ENCODE measurements around the gene MSL3B.

MSL3B gene

DNA sequence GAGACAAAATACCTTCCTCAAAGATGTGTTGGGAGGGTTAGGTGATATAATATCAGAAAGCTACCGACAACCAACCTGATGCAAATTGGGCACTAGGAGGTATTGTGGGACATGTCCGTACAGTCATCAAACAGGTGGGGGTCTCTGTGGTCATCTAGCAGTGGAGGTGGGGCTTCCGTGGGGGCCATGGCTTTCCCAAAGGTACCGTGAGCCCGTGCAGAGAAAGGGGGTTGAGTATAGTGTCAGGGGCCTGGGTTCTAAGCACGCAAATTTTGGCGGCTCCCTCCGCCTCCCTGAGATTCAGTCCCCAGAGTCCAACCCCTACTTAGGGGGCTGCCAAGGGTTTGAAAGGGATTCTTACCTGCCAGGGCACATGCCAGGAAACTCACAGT lies 46.5 kb downstream of the MSL3B start:
- H3K27ac ChIP-seq, result no peak overlapping the region
- TF ChIP-seq POLR2A (IDR thresholded peaks at IDR 0.05), result no peak
- TF ChIP-seq, protein P1, sequence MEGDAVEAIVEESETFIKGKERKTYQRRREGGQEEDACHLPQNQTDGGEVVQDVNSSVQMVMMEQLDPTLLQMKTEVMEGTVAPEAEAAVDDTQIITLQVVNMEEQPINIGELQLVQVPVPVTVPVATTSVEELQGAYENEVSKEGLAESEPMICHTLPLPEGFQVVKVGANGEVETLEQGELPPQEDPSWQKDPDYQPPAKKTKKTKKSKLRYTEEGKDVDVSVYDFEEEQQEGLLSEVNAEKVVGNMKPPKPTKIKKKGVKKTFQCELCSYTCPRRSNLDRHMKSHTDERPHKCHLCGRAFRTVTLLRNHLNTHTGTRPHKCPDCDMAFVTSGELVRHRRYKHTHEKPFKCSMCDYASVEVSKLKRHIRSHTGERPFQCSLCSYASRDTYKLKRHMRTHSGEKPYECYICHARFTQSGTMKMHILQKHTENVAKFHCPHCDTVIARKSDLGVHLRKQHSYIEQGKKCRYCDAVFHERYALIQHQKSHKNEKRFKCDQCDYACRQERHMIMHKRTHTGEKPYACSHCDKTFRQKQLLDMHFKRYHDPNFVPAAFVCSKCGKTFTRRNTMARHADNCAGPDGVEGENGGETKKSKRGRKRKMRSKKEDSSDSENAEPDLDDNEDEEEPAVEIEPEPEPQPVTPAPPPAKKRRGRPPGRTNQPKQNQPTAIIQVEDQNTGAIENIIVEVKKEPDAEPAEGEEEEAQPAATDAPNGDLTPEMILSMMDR (IDR thresholded peaks at IDR 0.05), result no peak
- no peak for TF ChIP-seq POLR2AphosphoS5 (IDR thresholded peaks at IDR 0.05)
- intact Hi-C loops (cut with DNase I), result no loop called here
- H3K4me3 ChIP-seq, result no peak overlapping the region
- 87% methylated on average over 8 of the region's 8 CpGs for WGBS
- no peaks in the 10 kb centered on the region for H3K27me3 ChIP-seq (replicated peaks; ENCODE audit: insufficient read depth)
- H3K36me3 ChIP-seq, result no peaks in the 10 kb centered on the region
- no peaks in the 10 kb centered on the region for H3K4me1 ChIP-seq (replicated peaks)
- DNase-seq (ENCODE audit: low spot score), result no peak
- H3K9me3 ChIP-seq, result no peaks in the 10 kb centered on the region

DNA sequence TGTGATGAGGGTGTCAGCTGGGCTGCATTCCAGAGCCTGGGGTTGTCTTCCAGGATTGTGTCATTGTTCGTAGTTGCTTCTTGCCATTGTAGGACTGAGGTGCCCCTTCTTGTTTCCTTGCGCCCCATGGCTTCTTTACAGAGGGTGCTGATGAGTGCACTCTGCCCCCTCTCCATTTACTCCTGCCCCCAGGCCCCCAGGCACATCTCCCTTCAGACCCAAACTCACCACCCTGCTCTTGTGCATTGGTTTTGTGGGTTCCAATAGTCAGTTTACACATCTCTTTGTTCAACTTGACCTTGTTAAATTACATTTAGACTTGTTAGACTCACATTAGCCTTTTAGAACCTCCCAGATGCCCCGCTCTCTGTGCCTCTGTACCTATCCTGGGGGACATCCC lies 47.0 kb downstream of the MSL3B start:
- WGBS, result 95% methylated on average over 3 of the region's 3 CpGs
- Histone ChIP-seq H3K9me3 (no peaks in the 10 kb centered on the region), H3K4me1 (replicated peaks) (no peaks in the 10 kb centered on the region), H3K36me3 (no peaks in the 10 kb centered on the region), H3K27me3 (replicated peaks; ENCODE audit: insufficient read depth) (no peaks in the 10 kb centered on the region), H3K4me3 (no peak overlapping the region), H3K27ac (no peak overlapping the region)
- TF ChIP-seq POLR2A (IDR thresholded peaks at IDR 0.05) (no peak), POLR2AphosphoS5 (IDR thresholded peaks at IDR 0.05) (no peak)
- TF ChIP-seq, protein P1 (IDR thresholded peaks at IDR 0.05), result no peak
- intact Hi-C loops (cut with DNase I), result no loop called here
- DNase-seq (ENCODE audit: low spot score), result no peak

DNA sequence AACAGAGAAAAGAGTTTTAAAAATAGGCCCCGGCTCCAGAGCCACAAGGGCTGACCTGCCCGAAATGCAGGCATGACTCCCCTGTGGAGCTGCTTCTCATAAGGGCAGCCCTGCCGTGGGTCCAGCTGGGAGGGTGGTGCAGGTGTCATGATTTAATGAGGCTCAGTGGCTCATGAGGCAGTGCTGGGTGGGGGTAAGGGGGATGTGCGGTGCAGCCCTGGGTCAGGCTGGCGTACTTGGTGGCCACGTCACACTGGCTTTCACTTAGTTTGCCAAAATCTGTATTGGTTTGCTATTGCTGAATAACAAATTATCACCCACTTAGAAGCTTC lies 47.4 kb downstream of the MSL3B start:
- Histone ChIP-seq H3K4me3 (no peak overlapping the region), H3K4me1 (replicated peaks) (no peaks in the 10 kb centered on the region), H3K27ac (no peak overlapping the region), H3K36me3 (no peaks in the 10 kb centered on the region), H3K9me3 (no peaks in the 10 kb centered on the region), H3K27me3 (replicated peaks; ENCODE audit: insufficient read depth) (no peaks in the 10 kb centered on the region)
- TF ChIP-seq POLR2A (IDR thresholded peaks at IDR 0.05), result no peak
- TF ChIP-seq, protein P1 (IDR thresholded peaks at IDR 0.05), result no peak
- no peak for TF ChIP-seq POLR2AphosphoS5 (IDR thresholded peaks at IDR 0.05)
- 84% methylated on average over 6 of the region's 6 CpGs for WGBS
- intact Hi-C loops (cut with DNase I), result no loop called here
- no peak for DNase-seq (ENCODE audit: low spot score)

DNA sequence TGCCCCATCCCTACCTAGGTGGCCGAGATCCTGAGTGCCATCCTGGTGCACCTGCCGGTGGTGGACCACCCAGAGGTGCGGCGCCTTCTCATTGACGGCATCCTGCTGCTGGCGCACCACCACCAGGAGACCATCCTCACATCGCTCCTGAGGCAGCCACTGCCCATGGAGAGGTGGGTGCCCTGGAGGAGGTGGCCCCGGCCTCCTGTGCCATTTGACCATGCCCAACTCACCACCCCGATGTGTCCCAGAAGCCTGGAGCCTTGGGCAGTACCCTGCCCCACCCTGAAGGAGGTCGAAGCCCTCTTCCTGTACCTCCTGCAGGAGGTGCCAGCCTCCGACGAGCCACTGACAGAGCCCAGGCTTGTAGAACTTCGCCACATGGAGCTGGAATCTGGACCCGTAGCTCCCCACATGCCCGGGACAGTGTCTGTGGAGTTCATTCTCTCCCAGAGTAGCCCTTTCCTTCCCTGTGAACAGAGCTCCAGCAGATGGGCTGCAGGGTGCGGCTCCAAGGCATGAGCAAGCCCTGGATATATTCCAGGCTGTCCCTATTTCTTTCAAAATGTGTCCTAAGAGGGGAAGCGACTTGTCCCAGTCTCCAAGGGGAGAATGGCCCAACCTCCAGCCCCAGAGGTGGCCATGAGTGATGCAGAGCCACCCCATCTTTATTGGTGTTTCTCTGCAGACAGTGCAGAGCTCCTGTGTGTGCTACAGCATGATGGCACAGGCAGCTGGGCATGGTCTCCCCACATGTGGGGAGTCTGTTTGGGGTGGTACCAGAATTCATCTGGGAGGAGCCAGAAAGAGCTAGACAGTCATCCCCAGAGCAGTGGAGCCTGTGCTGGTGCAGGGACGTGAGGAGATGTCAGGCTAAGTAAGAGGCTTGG lies 48.1 kb downstream of the MSL3B start:
- intact Hi-C loops (cut with DNase I), result no loop called here
- DNase-seq (ENCODE audit: low spot score), result no peak
- H3K4me1 ChIP-seq (replicated peaks), result no peaks in the 10 kb centered on the region
- 91% methylated on average over 18 of the region's 18 CpGs for WGBS
- no peaks in the 10 kb centered on the region for H3K9me3 ChIP-seq
- TF ChIP-seq POLR2AphosphoS5 (IDR thresholded peaks at IDR 0.05) (no peak), POLR2A (IDR thresholded peaks at IDR 0.05) (no peak)
- TF ChIP-seq, protein P1 (IDR thresholded peaks at IDR 0.05), result no peak
- H3K27ac ChIP-seq, result no peak overlapping the region
- H3K4me3 ChIP-seq, result no peak overlapping the region
- no peaks in the 10 kb centered on the region for H3K27me3 ChIP-seq (replicated peaks; ENCODE audit: insufficient read depth)
- H3K36me3 ChIP-seq, result no peaks in the 10 kb centered on the region
